PC-3 (cell line): ENCODE results near the gene SETDB1. TPM values are rescaled to one million over a fixed set of nuclear protein-coding genes. Genes with fewer than 3 reads are reported as not detected.
A peak's percentile ranks its signal among the peaks of the same experiment; 100 is the strongest.

ENCODE experiments used
- ATAC-seq: fragments of 200-7000 bp; cut with Tn5 transposase; 2 replicates; pipeline ENCODE4 v1.9.1; 2020; ENCODE audit warnings: mild to moderate bottlenecking, moderate library complexity
- BruUV-seq: library from RNA; stranded (reverse); fragments of 400-500 nt; replicated peaks from 2 replicates; lab custom pipeline; 2021; lab: Mats Ljungman, UMichigan
- CTCF ChIA-PET: fragments of 300-600 bp; sonication (Branson Sonifier 250); formaldehyde crosslinking; loops from one replicate; lab custom pipeline; 2022; ENCODE audit warnings: antibody characterized with exemption; lab: Charles Lee
- POLR2A ChIA-PET: fragments of 300-600 bp; sonication (Branson Sonifier 250); formaldehyde crosslinking; loops from one replicate; lab custom pipeline; 2022; ENCODE audit warnings: antibody characterized with exemption; ENCODE audit not compliant: unreplicated experiment; lab: Charles Lee
- DNase-seq: peaks from one replicate; pipeline ENCODE4 v3.0.0-alpha.2; 2015
- H2AFZ ChIP-seq: fragments of 300-600 bp; sonication (generic); 2 replicates; pipeline ENCODE4 v1.6.0; 2016; ENCODE audit warnings: antibody characterized with exemption, low read length
- H3F3A ChIP-seq: fragments of 300-600 bp; sonication (generic); one replicate; pipeline ENCODE4 v1.6.0; 2017; ENCODE audit warnings: antibody characterized with exemption, low read length, control low read depth, mild to moderate bottlenecking; ENCODE audit not compliant: unreplicated experiment
- H3K27ac ChIP-seq: fragments of 300-600 bp; sonication (generic); 2 replicates; pipeline ENCODE4 v1.5.1; 2016; ENCODE audit warnings: mild to moderate bottlenecking, low read length
- H3K27me3 ChIP-seq: fragments of 300-600 bp; sonication (generic); 2 replicates; pipeline ENCODE4 v1.6.1; 2016; ENCODE audit warnings: low read length, mixed read lengths
- H3K36me3 ChIP-seq: fragments of 300-600 bp; sonication (generic); 2 replicates; pipeline ENCODE4 v1.6.1; 2016; ENCODE audit warnings: low read depth, mixed run types, low read length, mixed read lengths
- H3K4me1 ChIP-seq: fragments of 300-600 bp; sonication (generic); 2 replicates; pipeline ENCODE4 v1.5.1; 2016; ENCODE audit warnings: low read length; ENCODE audit not compliant: insufficient read depth
- H3K4me2 ChIP-seq: fragments of 300-600 bp; sonication (generic); 2 replicates; pipeline ENCODE4 v1.6.0; 2016; ENCODE audit warnings: low read length
- H3K4me3 ChIP-seq: fragments of 300-600 bp; sonication (generic); 2 replicates; pipeline ENCODE4 v1.5.1; 2016; ENCODE audit warnings: mild to moderate bottlenecking, low read length, mixed read lengths
- H3K79me2 ChIP-seq: fragments of 300-600 bp; sonication (generic); 2 replicates; pipeline ENCODE4 v1.6.1; 2017; ENCODE audit warnings: low read length, mixed read lengths
- H3K9ac ChIP-seq: fragments of 300-600 bp; sonication (generic); 2 replicates; pipeline ENCODE4 v1.6.0; 2016; ENCODE audit warnings: mild to moderate bottlenecking, low read length
- H3K9me2 ChIP-seq: fragments of 300-600 bp; sonication (generic); replicated peaks from 2 replicates; pipeline ENCODE4 v1.6.1; 2016; ENCODE audit warnings: mixed run types, low read length, mixed read lengths
- H3K9me3 ChIP-seq: fragments of 300-600 bp; sonication (generic); 2 replicates; pipeline ENCODE4 v1.6.1; 2016; ENCODE audit warnings: low read length, mixed read lengths
- H4K20me1 ChIP-seq: fragments of 300-600 bp; sonication (generic); 2 replicates; pipeline ENCODE4 v1.6.1; 2016; ENCODE audit warnings: low read length, mixed read lengths
- EZH2 ChIP-seq: fragments of 300-600 bp; sonication (generic); IDR thresholded peaks from one replicate; pipeline ENCODE4 v1.6.1; 2017; ENCODE audit warnings: antibody characterized with exemption, mild to moderate bottlenecking, low read length; ENCODE audit not compliant: unreplicated experiment
- EZH2phosphoT487 ChIP-seq: fragments of 300-600 bp; sonication (generic); IDR thresholded peaks from 2 replicates; pipeline ENCODE4 v1.6.1; 2018; ENCODE audit warnings: mild to moderate bottlenecking, antibody characterized with exemption, low read length, borderline replicate concordance
- intact Hi-C: fragments of 100-400 bp; cut with micrococcal nuclease; formaldehyde crosslinking; loops from 2 replicates; pipeline ENCODE4 v1.9.0; 2023
- total RNA-seq: library from RNA; depleted of rRNA; stranded (reverse); fragments of >200 nt; gene quantifications from 2 replicates; pipeline ENCODE4 v1.2.3, GENCODE V29; 2014
- TF ChIP-seq, protein P1 (sequence below): fragments of 300-600 bp; sonication (generic); conservative IDR thresholded peaks from 2 replicates; pipeline ENCODE4 v1.5.1; 2017; ENCODE audit warnings: antibody characterized with exemption, low read depth, mild to moderate bottlenecking, low read length

SETDB1 gene
- total RNA-seq, 1 experiment from 2014 or later = 42.4 TPM

DNA sequence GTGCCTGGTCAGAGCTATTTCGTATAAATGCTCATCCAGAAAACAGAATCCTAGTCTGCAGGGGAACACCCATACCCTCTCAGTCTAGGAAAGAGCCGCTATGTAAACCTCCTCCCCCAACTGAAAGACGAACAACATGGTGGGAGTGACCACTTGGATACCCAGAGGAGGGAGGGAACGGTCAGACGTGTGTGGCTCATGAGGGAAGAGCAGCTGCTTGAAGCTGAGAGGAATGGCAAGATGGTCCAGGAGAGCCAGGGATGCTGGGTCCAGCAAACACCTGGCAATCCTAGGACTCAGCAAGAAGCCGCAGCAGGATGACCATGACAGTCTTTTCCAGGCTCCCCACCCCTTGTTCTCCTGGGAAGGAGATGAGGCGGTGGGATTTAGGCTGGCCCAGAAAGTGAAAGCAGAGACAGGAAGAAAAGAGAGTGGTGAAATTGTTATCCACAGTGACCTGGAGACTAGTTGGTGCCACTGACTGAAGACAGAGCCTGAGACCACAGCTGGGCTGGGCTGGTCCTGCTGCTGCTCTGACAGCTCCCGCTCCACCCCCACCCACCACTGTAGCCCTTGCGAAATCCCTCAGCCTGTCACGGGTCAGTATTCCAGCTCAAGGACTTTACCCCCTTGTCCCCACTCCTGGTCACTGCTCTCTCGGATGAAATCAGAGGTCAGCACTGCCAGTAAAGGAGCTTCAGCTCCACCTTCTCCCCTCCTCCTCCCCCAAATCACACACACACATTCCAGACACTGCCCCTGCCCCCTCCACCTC is 44.8 kb downstream of the SETDB1 start:
- CTCF ChIA-PET = no interaction called here
- H3K79me2 ChIP-seq = peaks cover 63% of the 10 kb centered on the region
- intact Hi-C loops = loop anchor here (2.0 kb wide), 1 partner anchor 14 kb away; no protein-coding TSS in a partner anchor
- no peaks in the 10 kb centered on the region for H3F3A ChIP-seq
- no peaks in the 10 kb centered on the region for H3K27me3 ChIP-seq
- no peak for ATAC-seq
- H3K4me2 ChIP-seq = peak overlapping the region; percentile 99
- DNase-seq = no peak
- H2AFZ ChIP-seq = no peak overlapping the region
- TF ChIP-seq, protein P1, sequence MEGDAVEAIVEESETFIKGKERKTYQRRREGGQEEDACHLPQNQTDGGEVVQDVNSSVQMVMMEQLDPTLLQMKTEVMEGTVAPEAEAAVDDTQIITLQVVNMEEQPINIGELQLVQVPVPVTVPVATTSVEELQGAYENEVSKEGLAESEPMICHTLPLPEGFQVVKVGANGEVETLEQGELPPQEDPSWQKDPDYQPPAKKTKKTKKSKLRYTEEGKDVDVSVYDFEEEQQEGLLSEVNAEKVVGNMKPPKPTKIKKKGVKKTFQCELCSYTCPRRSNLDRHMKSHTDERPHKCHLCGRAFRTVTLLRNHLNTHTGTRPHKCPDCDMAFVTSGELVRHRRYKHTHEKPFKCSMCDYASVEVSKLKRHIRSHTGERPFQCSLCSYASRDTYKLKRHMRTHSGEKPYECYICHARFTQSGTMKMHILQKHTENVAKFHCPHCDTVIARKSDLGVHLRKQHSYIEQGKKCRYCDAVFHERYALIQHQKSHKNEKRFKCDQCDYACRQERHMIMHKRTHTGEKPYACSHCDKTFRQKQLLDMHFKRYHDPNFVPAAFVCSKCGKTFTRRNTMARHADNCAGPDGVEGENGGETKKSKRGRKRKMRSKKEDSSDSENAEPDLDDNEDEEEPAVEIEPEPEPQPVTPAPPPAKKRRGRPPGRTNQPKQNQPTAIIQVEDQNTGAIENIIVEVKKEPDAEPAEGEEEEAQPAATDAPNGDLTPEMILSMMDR = no peak
- no peak for TF ChIP-seq EZH2
- peaks cover 31% of the 10 kb centered on the region for H3K36me3 ChIP-seq
- H4K20me1 ChIP-seq = peaks cover 26% of the 10 kb centered on the region
- no peak overlapping the region for H3K9ac ChIP-seq
- no peak overlapping the region for H3K27ac ChIP-seq
- BruUV-seq = no TSS peak
- H3K4me1 ChIP-seq = peaks cover 29% of the 10 kb centered on the region
- H3K9me3 ChIP-seq = no peaks in the 10 kb centered on the region
- no peaks in the 10 kb centered on the region for H3K9me2 ChIP-seq
- POLR2A ChIA-PET = no interaction called here
- no peak overlapping the region; the same call in 1 of the 2 replicates for H3K4me3 ChIP-seq

GRCh38 chr1:150971583-150972416 is 45.6 kb downstream of the SETDB1 start:
- CTCF ChIA-PET = no interaction called here
- Histone ChIP-seq H4K20me1 (peaks cover 26% of the 10 kb centered on the region), H3F3A (peaks cover 1% of the 10 kb centered on the region), H3K27ac (no peak overlapping the region), H3K9me2 (no peaks in the 10 kb centered on the region), H3K9ac (no peak overlapping the region), H3K4me1 (peaks cover 35% of the 10 kb centered on the region), H3K27me3 (no peaks in the 10 kb centered on the region), H3K36me3 (peaks cover 23% of the 10 kb centered on the region), H2AFZ (no peak overlapping the region), H3K9me3 (no peaks in the 10 kb centered on the region), H3K4me2 (peak overlapping the region; percentile 99), H3K79me2 (peaks cover 63% of the 10 kb centered on the region), H3K4me3 (peak overlapping the region; percentile 90)
- intact Hi-C loops = loop anchor here (2.0 kb wide), 1 partner anchor 15 kb away; no protein-coding TSS in a partner anchor
- BruUV-seq = no TSS peak
- DNase-seq (no peak), ATAC-seq (no peak)
- POLR2A ChIA-PET = no interaction called here
- TF ChIP-seq EZH2phosphoT487 (no peak), EZH2 (no peak)
- TF ChIP-seq, protein P1 = no peak
